Body of pancreas (tissue), 4 donors: ENCODE data around the gene ZNF521. TPM values are rescaled to one million over a fixed set of nuclear protein-coding genes. Genes with fewer than 3 reads are reported as not detected.

ENCODE experiments used
- ATAC-seq: fragments of 150-250 bp; one replicate; pipeline ENCODE4 v1.9.1; 2016
- DNase-seq, 4 donors: peaks; one replicate each; pipeline ENCODE4 v3.0.0-alpha.2; 2019
- H3K27ac ChIP-seq, 4 donors: fragments of 200-600 bp; sonication (generic); 1 replicate in 3 of 4; 2 replicates in 1 of 4; pipeline versions ENCODE4 v1.5.1 to v1.6.1; 2016 to 2019; ENCODE audit warnings: mild to moderate bottlenecking in 1 of 4, mixed read lengths in 1 of 4, moderate library complexity in 1 of 4
- H3K27me3 ChIP-seq, 2 donors: fragments of 200-600 bp; sonication (generic); one replicate each; pipeline ENCODE4 v1.6.0; 2016; ENCODE audit warnings: mild to moderate bottlenecking in 1 of 2
- H3K36me3 ChIP-seq, 2 donors: fragments of 200-600 bp; sonication (generic); replicated peaks in 1 of 2; 2 replicates each; pipeline ENCODE4 v1.5.1; 2016; ENCODE audit warnings: low read depth in 2 of 2; ENCODE audit not compliant: insufficient read depth in 1 of 2
- H3K4me1 ChIP-seq: fragments of 200-600 bp; sonication (generic); one replicate; pipeline ENCODE4 v1.6.0; 2016
- H3K4me3 ChIP-seq, 2 donors: fragments of 200-600 bp; sonication (generic); 1 replicate in 1 of 2; 2 replicates in 1 of 2; pipeline ENCODE4 v1.5.1; 2016 to 2019
- H3K9me3 ChIP-seq, 3 donors: fragments of 200-600 bp; sonication (generic); 1 replicate in 2 of 3; 2 replicates in 1 of 3; pipeline ENCODE4 v1.5.1; 2016
- CTCF ChIP-seq, 7 experiments: fragments of 450-650 bp in 4 of 7; fragments of 200-600 bp in 3 of 7; sonication (generic) in 3 of 7; IDR thresholded peaks; one replicate each; pipeline ENCODE4 v1.5.1; 2016 to 2019; ENCODE audit warnings: antibody characterized with exemption in 7 of 7
- POLR2A ChIP-seq, 3 donors: fragments of 450-650 bp; IDR thresholded peaks; one replicate each; pipeline ENCODE4 v1.6.1; 2016; ENCODE audit warnings: antibody characterized with exemption in 3 of 3, mild to moderate bottlenecking in 2 of 3
- WGBS, 2 donors: methylation state at CpG; one replicate each; pipeline ENCODE4 v1.1.5; 2017; 5-methylcytosine and 5-hydroxymethylcytosine counted together
- intact Hi-C: fragments of 100-400 bp; cut with DNase I; formaldehyde crosslinking; loops from one replicate; pipeline ENCODE4 v1.15.1; 2023
- total RNA-seq, 2 donors: library from RNA; depleted of rRNA; stranded (reverse); fragments of >200 nt; gene quantifications; one replicate each; pipeline ENCODE4 v1.1.0, GENCODE V29; 2016

ZNF521 gene
- total RNA-seq, 2 donors from 2014 or later, result 3.3 to 17.4 TPM

- Histone ChIP-seq H3K36me3 (no peaks in the 10 kb centered on the region), H3K4me1 (no peaks in the 10 kb centered on the region), H3K9me3 (no peaks in the 10 kb centered on the region), H3K27me3 (no peaks in the 10 kb centered on the region), H3K4me3 (no peak overlapping the region), H3K27ac (no peak overlapping the region)
- ATAC-seq (no peak), DNase-seq (no peak)
- intact Hi-C loops, result no loop called here
- WGBS, 2 donors, result 74 to 76% methylated on average over 18 of the region's 18 CpGs
- TF ChIP-seq CTCF (IDR thresholded peaks at IDR 0.05) (no peak), POLR2A (IDR thresholded peaks at IDR 0.05) (no peak)
Measured at GRCh38 chr18:25077944-25078723, 273.8 kb downstream of the ZNF521 start.

GRCh38 chr18:25077038-25077943, 274.7 kb downstream of the ZNF521 start:
- TF ChIP-seq CTCF (IDR thresholded peaks at IDR 0.05), result no peak
- no peak for TF ChIP-seq POLR2A (IDR thresholded peaks at IDR 0.05)
- ATAC-seq, result no peak
- Histone ChIP-seq H3K4me3 (no peak overlapping the region), H3K27me3 (no peaks in the 10 kb centered on the region), H3K4me1 (no peaks in the 10 kb centered on the region), H3K27ac (no peak overlapping the region), H3K9me3 (no peaks in the 10 kb centered on the region), H3K36me3 (no peaks in the 10 kb centered on the region)
- intact Hi-C loops, result no loop called here
- no peak for DNase-seq
- 45 to 52% methylated on average over 19 of the region's 19 CpGs for WGBS, 2 donors

DNA sequence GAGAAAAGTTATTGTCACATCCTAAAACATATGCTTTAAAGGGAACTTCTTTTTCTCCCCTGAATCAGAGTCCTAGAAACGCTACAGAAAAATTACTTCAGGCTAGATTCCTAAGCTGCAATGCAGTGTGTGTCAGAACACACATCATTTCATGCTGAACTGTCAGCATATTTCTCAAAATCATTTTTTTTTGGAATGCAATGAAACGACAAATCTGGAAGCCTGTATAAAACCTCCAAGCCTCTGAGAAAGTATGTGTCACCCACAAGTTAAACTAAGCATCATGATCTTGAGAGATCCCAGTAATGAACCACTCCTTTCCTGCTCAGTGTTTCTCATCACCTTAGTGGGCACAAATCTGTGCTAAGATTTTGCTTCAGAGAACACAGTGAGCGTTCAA, 276.2 kb downstream of the ZNF521 start:
- Histone ChIP-seq H3K9me3 (no peaks in the 10 kb centered on the region), H3K36me3 (no peaks in the 10 kb centered on the region), H3K27me3 (no peaks in the 10 kb centered on the region), H3K4me3 (no peak overlapping the region), H3K27ac (no peak overlapping the region), H3K4me1 (no peaks in the 10 kb centered on the region)
- no peak for DNase-seq
- ATAC-seq, result no peak
- TF ChIP-seq CTCF (IDR thresholded peaks at IDR 0.05) (no peak), POLR2A (IDR thresholded peaks at IDR 0.05) (no peak)
- WGBS, 2 donors, result 50 to 59% methylated on average over 3 of the region's 3 CpGs
- intact Hi-C loops, result no loop called here

- TF ChIP-seq POLR2A (IDR thresholded peaks at IDR 0.05) (no peak), CTCF (IDR thresholded peaks at IDR 0.05) (no peak)
- DNase-seq (no peak), ATAC-seq (no peak)
- intact Hi-C loops, result no loop called here
- Histone ChIP-seq H3K27me3 (no peaks in the 10 kb centered on the region), H3K36me3 (no peaks in the 10 kb centered on the region), H3K27ac (no peak overlapping the region), H3K4me3 (no peak overlapping the region), H3K4me1 (no peaks in the 10 kb centered on the region), H3K9me3 (no peaks in the 10 kb centered on the region)
- WGBS, 2 donors, result 29 to 34% methylated on average over 5 of the region's 5 CpGs
Measured at GRCh38 chr18:25075331-25075730, 276.6 kb downstream of the ZNF521 start.
